Activated T-cell treated with anti-CD3 and anti-CD28 coated beads, Interleukin-2, amount 50 U/mL, for 24 hours (primary cell): ENCODE results near the gene SULT2B1.
"Not testable (repeated sequence)": the region's sequence is repeated elsewhere in the genome, so short reads cannot be mapped to it uniquely, and the experiment has no call there.

ENCODE experiments used
- DNase-seq: peaks from one replicate; pipeline ENCODE4 v3.0.0-alpha.2; 2020
- H3K27ac Mint-ChIP-seq: 2 replicates; pipeline ENCODE4 v1.8.0; 2020; ENCODE audit warnings: mild to moderate bottlenecking, mixed read lengths
- H3K27me3 Mint-ChIP-seq: 2 replicates; pipeline ENCODE4 v1.8.0; 2020; ENCODE audit warnings: mixed read lengths
- H3K36me3 Mint-ChIP-seq: 2 replicates; pipeline ENCODE4 v1.8.0; 2020; ENCODE audit warnings: low read depth, mixed read lengths
- H3K4me1 Mint-ChIP-seq: 2 replicates; pipeline ENCODE4 v1.8.0; 2020; ENCODE audit warnings: low read depth, mixed read lengths
- H3K4me3 Mint-ChIP-seq: 2 replicates; pipeline ENCODE4 v1.8.0; 2020; ENCODE audit warnings: mild to moderate bottlenecking, moderate library complexity, mixed read lengths
- H3K9me3 Mint-ChIP-seq: 2 replicates; pipeline ENCODE4 v1.8.0; 2020; ENCODE audit warnings: mixed read lengths

Gene SULT2B1

GRCh38 chr19:48565090-48565489 is 13.1 kb downstream of the SULT2B1 start:
- no peaks in the 10 kb centered on the region for H3K9me3 Mint-ChIP-seq
- DNase-seq: no peak
- H3K27me3 Mint-ChIP-seq: peaks cover 10% of the 10 kb centered on the region
- H3K4me3 Mint-ChIP-seq: no peak overlapping the region
- H3K27ac Mint-ChIP-seq: no peak overlapping the region
- H3K36me3 Mint-ChIP-seq: no peaks in the 10 kb centered on the region
- H3K4me1 Mint-ChIP-seq: no peaks in the 10 kb centered on the region

DNA sequence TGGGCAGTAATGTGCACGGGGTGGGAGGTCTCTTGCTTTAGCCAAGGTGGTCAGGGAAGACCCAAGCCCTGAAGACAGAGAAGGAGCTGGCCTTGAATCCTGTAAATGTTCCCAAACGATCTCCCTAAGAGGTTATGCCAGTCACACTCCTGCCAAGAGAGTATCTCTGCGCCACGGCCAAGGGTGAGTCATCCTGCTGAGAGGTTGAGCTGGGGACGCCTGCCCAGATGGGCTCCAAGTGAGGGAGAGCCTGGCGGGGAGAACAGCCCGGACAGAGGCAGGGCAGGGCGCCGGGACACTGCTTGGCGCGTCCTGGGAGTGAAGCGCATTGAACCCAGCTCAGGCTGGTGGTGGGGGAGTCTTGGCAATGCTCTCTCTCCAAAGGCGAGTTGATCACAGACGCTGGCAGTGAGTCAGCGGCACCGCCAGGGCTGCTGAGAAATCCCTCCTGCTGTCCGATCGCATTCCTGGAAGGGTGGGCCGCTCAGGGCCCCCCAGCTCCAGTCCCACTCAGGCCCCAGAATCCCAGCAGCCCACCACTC is 16.4 kb downstream of the SULT2B1 start:
- Mint-ChIP-seq H3K27ac (no peak overlapping the region), H3K4me3 (no peak overlapping the region), H3K36me3 (no peaks in the 10 kb centered on the region), H3K4me1 (no peaks in the 10 kb centered on the region), H3K9me3 (no peaks in the 10 kb centered on the region), H3K27me3 (peaks cover 8% of the 10 kb centered on the region)
- DNase-seq: no peak

DNA sequence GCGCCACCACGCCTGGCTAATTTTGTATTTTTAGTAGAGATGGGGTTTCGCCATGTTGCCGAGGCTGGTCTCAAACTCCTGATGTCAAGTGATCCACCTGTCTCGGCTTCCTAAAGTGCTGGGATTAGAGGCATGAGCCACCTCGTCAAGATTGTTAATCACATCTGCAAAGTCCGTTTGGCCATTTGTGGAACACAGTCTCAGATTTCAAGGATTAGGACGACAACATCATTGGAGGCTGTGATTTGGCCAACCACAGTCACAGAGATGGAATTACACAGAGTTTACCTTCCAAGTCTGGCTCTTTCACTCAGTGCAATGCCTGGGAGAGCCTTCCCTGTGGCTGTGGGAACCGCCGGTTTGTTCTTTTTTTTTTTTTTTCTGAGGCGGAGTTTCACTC is 17.8 kb downstream of the SULT2B1 start:
- Mint-ChIP-seq H3K9me3 (no peaks in the 10 kb centered on the region), H3K27ac (no peak overlapping the region), H3K27me3 (peaks cover 8% of the 10 kb centered on the region), H3K4me3 (no peak overlapping the region), H3K36me3 (no peaks in the 10 kb centered on the region), H3K4me1 (no peaks in the 10 kb centered on the region)
- no peak for DNase-seq

- H3K4me3 Mint-ChIP-seq: no peak overlapping the region
Observed at GRCh38 chr19:48571378-48572162, 19.6 kb downstream of the SULT2B1 start.

DNA sequence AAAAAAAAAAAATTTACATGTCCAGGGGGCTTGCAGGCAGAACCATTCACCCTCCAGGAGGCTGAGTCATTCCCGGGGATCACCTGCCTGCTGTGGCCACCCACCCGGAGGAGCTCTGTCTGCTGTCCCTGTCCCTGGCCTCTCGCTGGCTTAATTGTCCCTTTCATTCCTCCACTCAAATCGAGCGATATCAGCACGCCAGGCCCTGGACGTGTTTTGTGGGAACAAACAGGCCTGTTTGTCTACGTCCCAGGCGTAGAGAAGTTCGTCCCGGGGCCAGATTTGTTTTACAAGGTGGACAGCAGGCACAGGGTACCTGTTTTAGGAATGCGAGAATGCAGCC is 21.2 kb downstream of the SULT2B1 start:
- Mint-ChIP-seq H3K36me3 (no peaks in the 10 kb centered on the region), H3K27ac (no peak overlapping the region), H3K4me1 (no peaks in the 10 kb centered on the region), H3K4me3 (no peak overlapping the region), H3K9me3 (no peaks in the 10 kb centered on the region), H3K27me3 (no peaks in the 10 kb centered on the region)
- no peak for DNase-seq

More at GRCh38 chr19:48571378-48572162, 19.6 kb downstream of the SULT2B1 start:
- Mint-ChIP-seq H3K4me1 (no peaks in the 10 kb centered on the region), H3K27me3 (peaks cover 8% of the 10 kb centered on the region), H3K27ac (no peak overlapping the region), H3K36me3 (no peaks in the 10 kb centered on the region), H3K9me3 (no peaks in the 10 kb centered on the region)
- DNase-seq: no peak

DNA sequence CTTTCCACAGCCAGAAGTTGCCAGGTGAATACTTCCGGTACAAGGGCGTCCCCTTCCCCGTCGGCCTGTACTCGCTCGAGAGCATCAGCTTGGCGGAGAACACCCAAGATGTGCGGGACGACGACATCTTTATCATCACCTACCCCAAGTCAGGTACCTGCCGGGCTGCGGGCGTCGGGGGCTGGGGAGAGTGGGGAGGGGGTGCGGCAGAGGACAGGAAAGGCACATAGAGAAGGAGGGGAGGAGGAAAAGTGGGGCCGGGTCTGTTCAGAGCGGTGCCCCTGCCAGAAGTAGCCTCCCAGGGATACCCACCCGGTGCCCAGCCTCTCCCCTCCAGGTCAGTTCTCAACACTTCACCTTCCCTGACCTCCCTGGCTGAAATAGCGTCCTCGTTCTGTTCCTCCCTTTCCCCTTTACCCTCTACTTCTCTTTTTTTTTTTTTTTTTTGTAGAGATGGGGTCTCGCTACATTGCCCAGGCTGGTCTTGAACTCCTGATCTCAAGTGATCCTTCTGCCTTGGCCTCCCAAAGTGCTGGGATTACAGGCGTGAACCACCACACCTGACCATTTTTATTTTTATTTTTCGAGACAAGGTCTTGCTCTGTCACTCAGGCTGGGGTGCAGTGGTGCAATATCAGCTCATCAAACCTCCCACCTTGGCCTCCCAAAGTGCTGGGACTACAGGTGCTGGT is 24.1 kb downstream of the SULT2B1 start:
- no peaks in the 10 kb centered on the region for H3K36me3 Mint-ChIP-seq
- no peak for DNase-seq
- no peak overlapping the region for H3K27ac Mint-ChIP-seq
- H3K27me3 Mint-ChIP-seq: no peaks in the 10 kb centered on the region
- H3K4me3 Mint-ChIP-seq: no peak overlapping the region
- no peaks in the 10 kb centered on the region for H3K9me3 Mint-ChIP-seq
- no peaks in the 10 kb centered on the region for H3K4me1 Mint-ChIP-seq

DNA sequence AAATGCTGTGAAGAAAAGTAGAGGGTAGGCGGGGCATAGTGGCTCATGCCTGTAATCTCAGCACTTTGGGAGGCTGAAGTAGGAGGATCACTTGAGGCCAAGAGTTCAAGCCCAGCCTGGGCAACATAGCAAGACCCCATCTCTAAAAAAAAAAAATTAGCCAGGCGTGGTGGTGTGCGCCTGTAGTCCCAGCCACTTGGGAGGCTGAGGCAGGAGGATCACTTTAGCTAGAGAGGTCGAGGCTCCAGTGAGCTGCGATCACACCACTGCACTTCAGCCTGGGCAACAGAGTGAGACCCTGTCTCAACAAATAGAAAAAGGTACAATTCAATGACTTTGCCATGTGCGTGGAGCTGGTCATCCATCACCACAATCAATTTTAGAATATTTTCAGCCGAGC is 25.9 kb downstream of the SULT2B1 start:
- DNase-seq, H3K36me3 Mint-ChIP-seq, H3K9me3 Mint-ChIP-seq, H3K4me1 Mint-ChIP-seq, H3K4me3 Mint-ChIP-seq, H3K27me3 Mint-ChIP-seq, H3K27ac Mint-ChIP-seq: not testable (repeated sequence)

DNA sequence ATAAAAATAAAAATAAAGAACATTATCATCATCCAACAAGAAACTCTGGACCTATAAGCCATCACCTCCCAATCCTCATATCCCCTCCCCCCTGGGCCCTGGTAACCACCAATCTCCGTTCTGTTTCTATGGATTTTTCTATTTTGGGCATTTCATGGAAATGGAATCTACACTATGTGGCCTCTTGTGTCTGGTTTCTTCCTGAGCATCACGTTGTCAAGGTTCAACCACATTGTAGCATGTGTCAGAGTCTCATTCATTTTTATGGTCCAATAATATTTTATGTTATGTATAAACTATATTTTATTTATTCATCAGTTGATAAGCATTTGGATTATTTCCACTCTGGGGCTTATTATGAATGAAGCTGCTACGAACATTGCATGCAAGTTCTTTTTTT is 26.9 kb downstream of the SULT2B1 start:
- H3K27ac Mint-ChIP-seq: no peak overlapping the region
- no peak for DNase-seq
- H3K9me3 Mint-ChIP-seq: no peaks in the 10 kb centered on the region

DNA sequence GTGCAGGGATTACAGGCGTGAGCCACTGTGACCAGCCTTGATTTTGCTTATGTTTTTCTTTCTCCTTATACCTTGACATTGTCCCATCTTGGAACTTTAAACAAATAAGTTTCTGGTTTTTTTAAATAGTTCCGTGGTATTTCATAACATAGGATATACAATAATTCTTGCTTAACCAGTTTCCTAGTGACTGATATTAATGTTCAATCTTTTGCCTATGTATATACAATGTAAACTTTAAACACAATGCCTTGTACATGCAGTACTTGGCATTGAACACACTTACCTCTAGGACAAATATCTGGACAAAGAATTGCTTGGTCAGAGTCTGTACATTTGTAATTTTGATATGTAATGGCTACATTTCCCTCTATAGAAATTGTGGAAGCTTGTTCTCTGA is 30.2 kb downstream of the SULT2B1 start:
- no peak for DNase-seq

More for the DNA sequence above, 26.9 kb downstream of the SULT2B1 start:
- Mint-ChIP-seq H3K27me3 (no peaks in the 10 kb centered on the region), H3K4me3 (no peak overlapping the region), H3K4me1 (peaks cover under 1% of the 10 kb centered on the region), H3K36me3 (no peaks in the 10 kb centered on the region)

DNA sequence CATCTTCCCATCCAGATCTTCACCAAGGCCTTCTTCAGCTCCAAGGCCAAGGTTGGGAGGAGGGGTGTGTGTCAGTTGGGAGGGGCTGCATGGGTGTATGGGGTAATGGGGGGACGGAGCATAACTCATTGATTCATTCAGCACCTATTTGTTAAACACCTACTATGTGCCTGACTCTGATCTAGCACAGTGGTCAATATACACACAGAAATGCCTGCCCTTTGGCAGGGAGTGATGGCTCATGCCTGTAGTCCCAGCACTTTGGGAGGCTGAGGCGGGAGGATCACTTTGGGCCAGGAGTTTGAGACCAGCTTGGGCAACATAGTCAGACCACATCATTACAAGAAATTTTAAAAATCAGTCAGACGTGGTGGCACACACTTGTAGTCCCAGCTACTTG is 35.4 kb downstream of the SULT2B1 start:
- H3K9me3 Mint-ChIP-seq: no peaks in the 10 kb centered on the region
- peaks cover 18% of the 10 kb centered on the region for H3K4me1 Mint-ChIP-seq
- no peak overlapping the region for H3K27ac Mint-ChIP-seq
- H3K36me3 Mint-ChIP-seq: no peaks in the 10 kb centered on the region
- DNase-seq: no peak
- no peak overlapping the region for H3K4me3 Mint-ChIP-seq
- no peaks in the 10 kb centered on the region for H3K27me3 Mint-ChIP-seq

More for the DNA sequence above, 30.2 kb downstream of the SULT2B1 start:
- H3K36me3 Mint-ChIP-seq: no peaks in the 10 kb centered on the region
- H3K4me3 Mint-ChIP-seq: no peak overlapping the region
- no peak overlapping the region for H3K27ac Mint-ChIP-seq
- H3K27me3 Mint-ChIP-seq: no peaks in the 10 kb centered on the region
- H3K4me1 Mint-ChIP-seq: peaks cover 6% of the 10 kb centered on the region
- H3K9me3 Mint-ChIP-seq: no peaks in the 10 kb centered on the region

DNA sequence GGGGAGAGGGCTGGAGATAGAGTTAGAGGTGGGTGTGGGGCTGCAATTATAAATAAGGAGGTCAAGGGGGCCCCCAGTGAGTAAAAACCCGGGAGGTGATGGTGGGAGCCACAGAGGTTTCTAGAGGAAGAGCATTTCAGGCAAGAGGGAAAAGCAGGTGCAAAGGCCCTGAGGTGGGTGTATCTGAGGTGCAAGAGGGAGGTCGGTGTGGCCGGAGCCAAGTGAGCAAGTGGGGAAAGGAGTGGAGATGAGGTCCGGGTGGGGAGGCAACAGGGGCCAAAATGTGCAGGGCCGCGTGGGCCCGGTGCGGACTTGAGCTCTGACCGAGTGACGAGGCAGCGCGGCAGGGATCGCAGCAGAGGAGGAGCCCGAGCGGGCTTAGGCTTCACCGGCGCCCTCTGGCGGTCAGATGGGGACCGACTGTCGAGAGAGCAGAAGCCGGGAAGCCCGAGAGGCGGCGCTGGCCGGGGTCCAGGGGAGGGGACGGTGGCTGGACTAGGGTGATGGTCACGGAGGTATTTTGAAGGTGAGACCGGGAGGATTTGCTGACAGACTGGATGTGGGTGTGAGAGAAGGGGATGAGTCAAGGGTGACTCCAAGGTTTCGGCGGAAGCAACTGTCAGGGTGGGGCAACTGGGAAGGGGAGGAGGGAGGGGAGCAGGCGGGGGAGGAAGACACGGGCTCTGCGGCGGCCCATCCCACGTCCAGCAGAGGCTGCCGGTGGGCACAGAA is 36.9 kb downstream of the SULT2B1 start:
- DNase-seq: peak; percentile 91
- Mint-ChIP-seq H3K4me3 (peak overlapping the region; percentile 59), H3K9me3 (no peaks in the 10 kb centered on the region), H3K4me1 (peaks cover 20% of the 10 kb centered on the region), H3K36me3 (no peaks in the 10 kb centered on the region), H3K27ac (peak overlapping the region; percentile 81), H3K27me3 (no peaks in the 10 kb centered on the region)

DNA sequence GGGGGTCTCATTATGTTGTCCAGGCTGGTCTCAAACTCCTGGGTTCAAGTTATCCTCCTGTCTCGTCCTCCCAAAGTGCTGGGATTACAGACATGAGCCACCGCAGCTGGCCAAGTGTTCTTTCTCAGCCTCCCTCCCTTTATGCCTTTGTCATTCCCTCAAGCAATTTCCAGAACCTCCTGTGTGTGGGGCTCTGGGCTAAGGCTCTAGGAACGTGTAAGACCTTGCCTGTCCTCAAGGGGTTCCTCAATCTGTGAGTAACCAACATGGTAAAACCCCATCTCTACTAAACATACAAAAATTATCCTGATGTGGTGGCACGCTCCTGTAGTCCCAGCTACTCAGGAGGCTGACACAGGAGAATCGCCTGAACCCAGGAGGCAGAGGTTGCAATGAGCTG is 39.0 kb downstream of the SULT2B1 start:
- H3K27ac Mint-ChIP-seq: no peak overlapping the region
- H3K4me1 Mint-ChIP-seq: peaks cover 16% of the 10 kb centered on the region
- no peaks in the 10 kb centered on the region for H3K36me3 Mint-ChIP-seq
- no peaks in the 10 kb centered on the region for H3K27me3 Mint-ChIP-seq
- no peak overlapping the region for H3K4me3 Mint-ChIP-seq
- H3K9me3 Mint-ChIP-seq: no peaks in the 10 kb centered on the region
- DNase-seq: no peak

- Mint-ChIP-seq H3K27ac (peak overlapping the region; percentile 37), H3K4me1 (peaks cover 11% of the 10 kb centered on the region), H3K4me3 (peak overlapping the region; percentile 16), H3K27me3 (no peaks in the 10 kb centered on the region), H3K9me3 (no peaks in the 10 kb centered on the region), H3K36me3 (no peaks in the 10 kb centered on the region)
- no peak for DNase-seq
Observed at GRCh38 chr19:48595171-48595570, 43.2 kb downstream of the SULT2B1 start.

GRCh38 chr19:48595833-48596232 is 43.9 kb downstream of the SULT2B1 start:
- Mint-ChIP-seq H3K4me3 (peak overlapping the region; percentile 74), H3K4me1 (peaks cover 11% of the 10 kb centered on the region), H3K27me3 (no peaks in the 10 kb centered on the region), H3K9me3 (no peaks in the 10 kb centered on the region), H3K36me3 (no peaks in the 10 kb centered on the region), H3K27ac (no peak overlapping the region)
- DNase-seq: no peak
